NCI-H1417 (cell line): ENCODE results near the gene ITPRID1.
A peak's percentile ranks its signal among the peaks of the same experiment; 100 is the strongest.

Experiments
- DNase-seq, 3 experiments: peaks; one replicate each; lab custom pipeline; 2025; lab: John Stamatoyannopoulos, UW

The ITPRID1 gene

GRCh38 chr7:31695859-31696614 lies 182.1 kb downstream of the ITPRID1 start:
- DNase-seq = no peak

GRCh38 chr7:31699050-31699449 lies 185.2 kb downstream of the ITPRID1 start:
- no peak for DNase-seq

GRCh38 chr7:31702354-31702753 lies 188.5 kb downstream of the ITPRID1 start:
- no peak for DNase-seq

GRCh38 chr7:31705377-31705776 lies 191.5 kb downstream of the ITPRID1 start:
- DNase-seq = no peak

GRCh38 chr7:31707089-31707488 lies 193.2 kb downstream of the ITPRID1 start:
- peak in 2 of 3 experiments; percentile 32 to 81 for DNase-seq
